ENCODE results near the gene NDRG3.

GRCh38 chr20:36784116-36784515, 38.2 kb upstream of the NDRG3 start:
- TF ChIP-seq POLR2AphosphoS5 (IDR thresholded peaks at IDR 0.05) (no peak), CTCF (IDR thresholded peaks at IDR 0.05) (no peak), POLR2A (IDR thresholded peaks at IDR 0.05) (no peak)
